DND-41 (cell line): ENCODE results near the gene TOM1.

Experiments
- EZH2 ChIP-seq: IDR thresholded peaks from 3 replicates; pipeline ENCODE4 v1.6.1; 2012; ENCODE audit warnings: borderline replicate concordance, low read depth, mild to moderate bottlenecking, moderate library complexity, low read length, inconsistent platforms; ENCODE audit not compliant: severe bottlenecking
- TF ChIP-seq, protein P1 (sequence below): IDR thresholded peaks from 2 replicates; pipeline ENCODE4 v1.5.1; 2012; ENCODE audit warnings: borderline replicate concordance, low read length, moderate library complexity, mild to moderate bottlenecking; ENCODE audit not compliant: poor library complexity, severe bottlenecking; ENCODE audit errors: extremely low read depth

DNA sequence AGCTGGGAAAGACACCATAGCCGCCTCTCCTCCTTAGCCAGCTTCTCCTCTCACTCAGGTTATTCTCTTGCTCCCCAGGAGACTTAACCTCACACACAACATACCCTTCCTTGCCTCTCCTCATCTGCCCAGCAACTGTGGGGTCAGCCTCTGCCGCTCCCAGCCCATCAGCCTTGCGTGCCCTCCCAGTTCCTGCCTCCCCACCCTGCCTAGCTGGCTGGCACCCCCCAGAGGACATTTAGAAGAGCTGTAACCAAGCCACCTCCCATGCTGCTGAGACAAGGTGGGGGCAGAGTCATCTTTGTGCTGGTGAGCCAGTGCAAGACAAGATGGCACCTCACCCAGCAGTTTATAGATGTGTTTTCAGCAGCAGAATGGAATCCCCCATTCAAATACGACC, 38.2 kb downstream of the TOM1 start:
- TF ChIP-seq, protein P1, sequence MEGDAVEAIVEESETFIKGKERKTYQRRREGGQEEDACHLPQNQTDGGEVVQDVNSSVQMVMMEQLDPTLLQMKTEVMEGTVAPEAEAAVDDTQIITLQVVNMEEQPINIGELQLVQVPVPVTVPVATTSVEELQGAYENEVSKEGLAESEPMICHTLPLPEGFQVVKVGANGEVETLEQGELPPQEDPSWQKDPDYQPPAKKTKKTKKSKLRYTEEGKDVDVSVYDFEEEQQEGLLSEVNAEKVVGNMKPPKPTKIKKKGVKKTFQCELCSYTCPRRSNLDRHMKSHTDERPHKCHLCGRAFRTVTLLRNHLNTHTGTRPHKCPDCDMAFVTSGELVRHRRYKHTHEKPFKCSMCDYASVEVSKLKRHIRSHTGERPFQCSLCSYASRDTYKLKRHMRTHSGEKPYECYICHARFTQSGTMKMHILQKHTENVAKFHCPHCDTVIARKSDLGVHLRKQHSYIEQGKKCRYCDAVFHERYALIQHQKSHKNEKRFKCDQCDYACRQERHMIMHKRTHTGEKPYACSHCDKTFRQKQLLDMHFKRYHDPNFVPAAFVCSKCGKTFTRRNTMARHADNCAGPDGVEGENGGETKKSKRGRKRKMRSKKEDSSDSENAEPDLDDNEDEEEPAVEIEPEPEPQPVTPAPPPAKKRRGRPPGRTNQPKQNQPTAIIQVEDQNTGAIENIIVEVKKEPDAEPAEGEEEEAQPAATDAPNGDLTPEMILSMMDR: peak; percentile 37
- TF ChIP-seq EZH2: no peak
